ENCODE data around the gene GPD2. TPM values are rescaled to one million over a fixed set of nuclear protein-coding genes. Genes with fewer than 3 reads are reported as not detected.

Gene GPD2
- polyA plus RNA-seq, 1 donor from 2014 or later: 3.5 TPM

GRCh38 chr2:156399950-156400705, 36.1 kb upstream of the GPD2 start:
- Histone ChIP-seq H3K27ac (ENCODE audit: low read length) (peak overlapping the region; percentile 46), H3K4me3 (ENCODE audit: low read length) (peak overlapping the region; percentile 84), H4K20me1 (ENCODE audit: insufficient read depth) (no peaks in the 10 kb centered on the region), H3F3A (ENCODE audit: insufficient read depth, low read length, poor library complexity, severe bottlenecking) (peaks cover 3% of the 10 kb centered on the region), H3K27me3 (ENCODE audit: insufficient read depth, low read depth, low read length) (no peaks in the 10 kb centered on the region), H2AFZ (ENCODE audit: low read depth, low read length) (peak overlapping the region; percentile 23), H3K36me3 (ENCODE audit: insufficient read depth, low read length) (no peaks in the 10 kb centered on the region), H3K9ac (ENCODE audit: low read length) (peak overlapping the region; percentile 66), H3K9me2 (ENCODE audit: insufficient read depth, low read length) (no peaks in the 10 kb centered on the region), H3K9me3 (ENCODE audit: low read length) (no peaks in the 10 kb centered on the region), H3K79me2 (replicated peaks; ENCODE audit: insufficient read depth, low read length) (no peaks in the 10 kb centered on the region), H3K4me2 (ENCODE audit: low read length) (peak overlapping the region; percentile 72)
- TF ChIP-seq CTCF (IDR thresholded peaks at IDR 0.05; ENCODE audit: poor library complexity, severe bottlenecking) (no peak), SMC3 (conservative IDR thresholded peaks at IDR 0.05; ENCODE audit: poor library complexity) (peak; percentile 32), MXI1 (conservative IDR thresholded peaks at IDR 0.05; ENCODE audit: poor library complexity, severe bottlenecking) (peak; percentile 88)

- H2AFZ ChIP-seq (ENCODE audit: low read depth, low read length): peak overlapping the region; percentile 23
- no peaks in the 10 kb centered on the region for H3K9me3 ChIP-seq (ENCODE audit: low read length)
- no peaks in the 10 kb centered on the region for H3K79me2 ChIP-seq (replicated peaks; ENCODE audit: insufficient read depth, low read length)
- H3F3A ChIP-seq (ENCODE audit: insufficient read depth, low read length, poor library complexity, severe bottlenecking): peaks cover 3% of the 10 kb centered on the region
- H3K4me2 ChIP-seq (ENCODE audit: low read length): peak overlapping the region; percentile 67
- H3K9ac ChIP-seq (ENCODE audit: low read length): peak overlapping the region; percentile 66
- no peaks in the 10 kb centered on the region for H4K20me1 ChIP-seq (ENCODE audit: insufficient read depth)
- no peaks in the 10 kb centered on the region for H3K36me3 ChIP-seq (ENCODE audit: insufficient read depth, low read length)
- H3K4me3 ChIP-seq (ENCODE audit: low read length): peak overlapping the region; percentile 84
- TF ChIP-seq POLR2AphosphoS5 (IDR thresholded peaks at IDR 0.05) (no peak), TAF1 (IDR thresholded peaks at IDR 0.05; ENCODE audit: low read depth) (no peak), RAD21 (conservative IDR thresholded peaks at IDR 0.05) (no peak), EP300 (conservative IDR thresholded peaks at IDR 0.05; ENCODE audit: poor library complexity, severe bottlenecking) (peak; percentile 20), SMC3 (conservative IDR thresholded peaks at IDR 0.05; ENCODE audit: poor library complexity) (peak; percentile 41), CTCF (IDR thresholded peaks at IDR 0.05; ENCODE audit: poor library complexity, severe bottlenecking) (no peak), MXI1 (conservative IDR thresholded peaks at IDR 0.05; ENCODE audit: poor library complexity, severe bottlenecking) (no peak), REST (IDR thresholded peaks at IDR 0.05; ENCODE audit: borderline replicate concordance) (no peak), EZH2 (IDR thresholded peaks at IDR 0.05; ENCODE audit: borderline replicate concordance, insufficient read depth, low read length, poor library complexity, severe bottlenecking) (no peak)
- no peaks in the 10 kb centered on the region for H3K27me3 ChIP-seq (ENCODE audit: insufficient read depth, low read depth, low read length)
- peak overlapping the region; percentile 72 for H3K27ac ChIP-seq (ENCODE audit: low read length)
- H3K9me2 ChIP-seq (ENCODE audit: insufficient read depth, low read length): no peaks in the 10 kb centered on the region
Observed at GRCh38 chr2:156400706-156401678, 35.2 kb upstream of the GPD2 start.
